ENCODE results near the gene ZNF213. TPM values are rescaled to one million over a fixed set of nuclear protein-coding genes. Genes with fewer than 3 reads are reported as not detected.

Gene ZNF213
- total RNA-seq, 1 donor from 2014 or later = 10.2 TPM

GRCh38 chr16:3170440-3171180 lies 35.8 kb downstream of the ZNF213 start:
- H3K4me3 ChIP-seq = peak overlapping the region; percentile 18
- H3K9me3 ChIP-seq = no peaks in the 10 kb centered on the region
- intact Hi-C loops (cut with DNase I) = no loop called here
- TF ChIP-seq CTCF (IDR thresholded peaks at IDR 0.05) = no peak
- peaks cover 22% of the 10 kb centered on the region for H3K4me1 ChIP-seq
- DNase-seq (peak; percentile 48), ATAC-seq (peak in 1 of 2 donors; percentile 35)
- H3K27ac ChIP-seq = no peak overlapping the region
- H3K36me3 ChIP-seq = no peaks in the 10 kb centered on the region
- peaks cover 82% of the 10 kb centered on the region for H3K27me3 ChIP-seq (ENCODE audit: low read depth)

- peaks cover 19% of the 10 kb centered on the region for H3K4me1 ChIP-seq
- no peaks in the 10 kb centered on the region for H3K36me3 ChIP-seq
- H3K4me3 ChIP-seq = peak overlapping the region; percentile 18
- peak; percentile 39 for DNase-seq
- peak; percentile 31 to 33 for ATAC-seq
- H3K27ac ChIP-seq = no peak overlapping the region
- TF ChIP-seq CTCF (IDR thresholded peaks at IDR 0.05) = no peak
- H3K27me3 ChIP-seq (ENCODE audit: low read depth) = peaks cover 89% of the 10 kb centered on the region
- no peaks in the 10 kb centered on the region for H3K9me3 ChIP-seq
- intact Hi-C loops (cut with DNase I) = no loop called here
These were observed 36.5 kb downstream of the ZNF213 start for GRCh38 chr16:3171181-3171854.

- peaks cover 96% of the 10 kb centered on the region for H3K27me3 ChIP-seq (ENCODE audit: low read depth)
- no peak overlapping the region for H3K27ac ChIP-seq
- peak; percentile 31 for DNase-seq
- no peaks in the 10 kb centered on the region for H3K36me3 ChIP-seq
- TF ChIP-seq CTCF (IDR thresholded peaks at IDR 0.05) = no peak
- H3K9me3 ChIP-seq = no peaks in the 10 kb centered on the region
- no peak overlapping the region for H3K4me3 ChIP-seq
- intact Hi-C loops (cut with DNase I) = no loop called here
- ATAC-seq = peak; percentile 8 to 26
- peaks cover 19% of the 10 kb centered on the region for H3K4me1 ChIP-seq
These were observed 37.2 kb downstream of the ZNF213 start for GRCh38 chr16:3171855-3172593.

- Histone ChIP-seq H3K36me3 (no peaks in the 10 kb centered on the region), H3K4me1 (peaks cover 19% of the 10 kb centered on the region), H3K4me3 (no peak overlapping the region), H3K27ac (no peak overlapping the region), H3K27me3 (ENCODE audit: low read depth) (peaks cover 100% of the 10 kb centered on the region), H3K9me3 (no peaks in the 10 kb centered on the region)
- ATAC-seq = no peak
- intact Hi-C loops (cut with DNase I) = no loop called here
- TF ChIP-seq CTCF (IDR thresholded peaks at IDR 0.05) = peak; percentile 8
- DNase-seq = peak; percentile 29
These were observed 39.2 kb downstream of the ZNF213 start for GRCh38 chr16:3173892-3174617.

GRCh38 chr16:3174618-3175148 lies 39.9 kb downstream of the ZNF213 start:
- H3K9me3 ChIP-seq = no peaks in the 10 kb centered on the region
- TF ChIP-seq CTCF (IDR thresholded peaks at IDR 0.05) = no peak
- peak; percentile 17 for DNase-seq
- H3K27me3 ChIP-seq (ENCODE audit: low read depth) = peaks cover 100% of the 10 kb centered on the region
- peaks cover 19% of the 10 kb centered on the region for H3K4me1 ChIP-seq
- intact Hi-C loops (cut with DNase I) = no loop called here
- ATAC-seq = no peak
- no peaks in the 10 kb centered on the region for H3K36me3 ChIP-seq
- H3K27ac ChIP-seq = no peak overlapping the region
- H3K4me3 ChIP-seq = no peak overlapping the region
